Stomach (tissue), 9 donors: ENCODE measurements around the gene NANS. TPM values are rescaled to one million over a fixed set of nuclear protein-coding genes. Genes with fewer than 3 reads are reported as not detected.
A peak's percentile ranks its signal among the peaks of the same experiment; 100 is the strongest.

Experiments
- DNase-seq, 2 donors: peaks; one replicate each; pipeline versions ENCODE4 v3.0.0 to v3.0.0-alpha.2; 2013 to 2019
- H3K27ac ChIP-seq, 5 donors: fragments of 200-600 bp in 4 of 5; sonication (generic) in 4 of 5; one replicate each; pipeline ENCODE4 v1.5.1; 2013 to 2019; ENCODE audit warnings: mild to moderate bottlenecking in 1 of 5, moderate library complexity in 1 of 5
- H3K27me3 ChIP-seq, 3 donors: fragments of 200-600 bp; sonication (generic); one replicate each; pipeline ENCODE4 v1.5.1; 2017 to 2019; ENCODE audit warnings: mixed run types in 1 of 3
- H3K36me3 ChIP-seq, 4 donors: fragments of 200-600 bp; sonication (generic); 1 replicate in 3 of 4; 2 replicates in 1 of 4; pipeline ENCODE4 v1.5.1; 2016 to 2019
- H3K4me1 ChIP-seq, 4 donors: fragments of 200-600 bp; sonication (generic); one replicate each; pipeline ENCODE4 v1.5.1; 2016 to 2019
- H3K4me3 ChIP-seq, 4 donors: fragments of 200-600 bp; sonication (generic) in 3 of 4; one replicate each; pipeline ENCODE4 v1.5.1; 2016 to 2019; ENCODE audit warnings: mild to moderate bottlenecking in 1 of 4
- H3K9me3 ChIP-seq, 4 donors: fragments of 200-600 bp; sonication (generic); one replicate each; pipeline ENCODE4 v1.5.1; 2016 to 2019
- CTCF ChIP-seq, 7 experiments: fragments of 450-650 bp in 4 of 7; fragments of 200-600 bp in 3 of 7; sonication (generic) in 3 of 7; IDR thresholded peaks; one replicate each; pipeline ENCODE4 v1.5.1; 2016 to 2019; ENCODE audit warnings: antibody characterized with exemption in 7 of 7, control low read depth in 2 of 7, mild to moderate bottlenecking in 1 of 7
- EP300 ChIP-seq: sonication (generic); formaldehyde crosslinking; IDR thresholded peaks from one replicate; pipeline ENCODE4 v1.6.1; 2017; ENCODE audit warnings: antibody characterized with exemption
- POLR2A ChIP-seq, 4 donors: fragments of 450-650 bp; IDR thresholded peaks; one replicate each; pipeline ENCODE4 v1.6.1; 2016; ENCODE audit warnings: antibody characterized with exemption in 4 of 4, control low read depth in 2 of 4, mild to moderate bottlenecking in 1 of 4, moderate library complexity in 1 of 4
- POLR2AphosphoS5 ChIP-seq, 3 donors: sonication (generic); formaldehyde crosslinking; IDR thresholded peaks; one replicate each; pipeline ENCODE4 v1.6.1; 2016; ENCODE audit warnings: antibody characterized with exemption in 3 of 3
- WGBS, 5 donors: extraction: QIAGEN DNeasy Blood & Tissue Kit in 3 of 5; methylation state at CpG; one replicate each; pipeline versions ENCODE4 v1.1.5 to v1.1.7; 2013 to 2018; 5-methylcytosine and 5-hydroxymethylcytosine counted together
- intact Hi-C: fragments of 100-400 bp; cut with DNase I; formaldehyde crosslinking; loops from one replicate; pipeline ENCODE4 v1.15.1; 2023; ENCODE audit warnings: low total_unique reads
- polyA plus RNA-seq, 3 donors: library from polyadenylated mRNA; stranded (reverse); fragments of 200-250 nt; gene quantifications; one replicate each; pipeline ENCODE4 v1.2.3, GENCODE V29; 2013
- total RNA-seq, 5 donors: library from RNA; depleted of rRNA; stranded (reverse); fragments of >200 nt; gene quantifications; one replicate each; pipeline versions ENCODE4 v1.1.0 to v1.2.3, GENCODE V29; 2014 to 2016
- donor health status: healthy with polysubstance abuse.
- donor health status: Bipolar disorder and iron deficiency.
- donor health status: healthy.

NANS gene
- total and polyA plus RNA-seq, 8 donors = 12.1 to 261 (median 92.1) TPM

- intact Hi-C loops = no loop called here
- Histone ChIP-seq H3K4me3 (no peak overlapping the region), H3K27ac (no peak overlapping the region), H3K4me1 (peaks cover 0 to 13% (median 5%) of the 10 kb centered on the region in 4 donors), H3K27me3 (no peaks in the 10 kb centered on the region), H3K36me3 (peaks cover 5 to 58% (median 23%) of the 10 kb centered on the region in 4 donors), H3K9me3 (no peaks in the 10 kb centered on the region)
- no peak for DNase-seq
- no peak for TF ChIP-seq EP300
- TF ChIP-seq POLR2AphosphoS5 (IDR thresholded peaks at IDR 0.05) = no peak
- no peak for TF ChIP-seq POLR2A (IDR thresholded peaks at IDR 0.05)
- TF ChIP-seq CTCF (IDR thresholded peaks at IDR 0.05) = no peak
Measured at GRCh38 chr9:98100456-98100855, 43.9 kb downstream of the NANS start.

- H3K27ac ChIP-seq = peak overlapping the region in 2 of 5 donors; percentile 53 to 58
- WGBS, 5 donors = 87 to 95% (median 93%) methylated on average over 7 of the region's 7 CpGs
- intact Hi-C loops = no loop called here
Measured at GRCh38 chr9:98101416-98101815, 44.9 kb downstream of the NANS start.

GRCh38 chr9:98101868-98102273, 45.3 kb downstream of the NANS start:
- peaks cover 0 to 13% (median 5%) of the 10 kb centered on the region in 4 donors for H3K4me1 ChIP-seq
- H3K27ac ChIP-seq = peak overlapping the region in 2 of 5 donors; percentile 53 to 58
- intact Hi-C loops = no loop called here
- 39 to 59% (median 49%) methylated on average over 6 of the region's 6 CpGs for WGBS, 5 donors
- H3K27me3 ChIP-seq = no peaks in the 10 kb centered on the region
- TF ChIP-seq POLR2AphosphoS5 (IDR thresholded peaks at IDR 0.05) (peak in 1 of 3 donors; percentile 55), POLR2A (IDR thresholded peaks at IDR 0.05) (no peak)
- peak; percentile 45 to 79 for DNase-seq
- no peaks in the 10 kb centered on the region for H3K9me3 ChIP-seq
- no peak overlapping the region for H3K4me3 ChIP-seq
- peaks cover 5 to 57% (median 23%) of the 10 kb centered on the region in 4 donors for H3K36me3 ChIP-seq

More at GRCh38 chr9:98101416-98101815, 44.9 kb downstream of the NANS start:
- Histone ChIP-seq H3K4me3 (no peak overlapping the region), H3K9me3 (no peaks in the 10 kb centered on the region), H3K27me3 (no peaks in the 10 kb centered on the region), H3K36me3 (peaks cover 5 to 57% (median 23%) of the 10 kb centered on the region in 4 donors), H3K4me1 (peaks cover 0 to 13% (median 5%) of the 10 kb centered on the region in 4 donors)
- TF ChIP-seq POLR2AphosphoS5 (IDR thresholded peaks at IDR 0.05) (no peak), EP300 (no peak), CTCF (IDR thresholded peaks at IDR 0.05) (no peak)
- DNase-seq = no peak

DNA sequence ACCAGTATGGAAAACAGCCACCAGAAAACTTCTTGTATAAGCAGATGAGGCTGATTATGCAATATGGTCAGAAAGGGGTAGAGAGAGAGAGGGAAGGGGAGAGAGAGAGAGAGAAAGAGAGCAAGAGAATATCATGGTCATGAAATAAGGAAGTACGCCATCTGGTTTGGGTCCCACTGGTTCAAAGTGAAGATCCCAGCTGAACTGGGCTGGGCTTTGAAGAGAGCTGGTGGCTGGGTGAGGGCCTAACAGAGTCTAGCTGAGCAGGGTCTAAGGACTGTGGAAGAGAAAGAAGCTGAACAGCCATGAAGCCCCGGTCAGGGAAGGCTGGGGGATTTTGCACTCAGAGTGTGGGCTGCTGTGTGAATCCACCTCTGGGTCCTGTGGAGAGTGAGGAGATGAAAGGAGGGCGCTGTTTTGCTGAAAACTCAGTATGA, 47.9 kb downstream of the NANS start:
- peak in 1 of 2 donors; percentile 19 for DNase-seq
- no peaks in the 10 kb centered on the region for H3K9me3 ChIP-seq
- no peaks in the 10 kb centered on the region for H3K27me3 ChIP-seq
- no peak overlapping the region for H3K4me3 ChIP-seq
- peaks cover 0 to 20% (median 5%) of the 10 kb centered on the region in 4 donors for H3K4me1 ChIP-seq
- intact Hi-C loops = no loop called here
- TF ChIP-seq CTCF (IDR thresholded peaks at IDR 0.05) (no peak), POLR2AphosphoS5 (IDR thresholded peaks at IDR 0.05) (no peak), EP300 (no peak), POLR2A (IDR thresholded peaks at IDR 0.05) (no peak)
- WGBS, 5 donors = 77 to 91% (median 85%) methylated on average over 3 of the region's 3 CpGs
- peak overlapping the region in 2 of 5 donors; percentile 20 to 30 for H3K27ac ChIP-seq
- H3K36me3 ChIP-seq = peaks cover 1 to 55% (median 18%) of the 10 kb centered on the region in 4 donors

GRCh38 chr9:98105006-98105405, 48.5 kb downstream of the NANS start:
- TF ChIP-seq POLR2AphosphoS5 (IDR thresholded peaks at IDR 0.05) = no peak
- no peak for TF ChIP-seq POLR2A (IDR thresholded peaks at IDR 0.05)
- TF ChIP-seq EP300 = no peak
- TF ChIP-seq CTCF (IDR thresholded peaks at IDR 0.05) = no peak
- Histone ChIP-seq H3K9me3 (no peaks in the 10 kb centered on the region), H3K36me3 (peaks cover 5 to 55% (median 19%) of the 10 kb centered on the region in 4 donors), H3K27ac (peak overlapping the region in 2 of 5 donors; percentile 20 to 30), H3K4me3 (no peak overlapping the region), H3K27me3 (no peaks in the 10 kb centered on the region), H3K4me1 (peaks cover 0 to 16% (median 5%) of the 10 kb centered on the region in 4 donors)
- 93 to 95% (median 94%) methylated on average over 3 to 7 of the region's 7 CpGs; no CpG with 5 or more reads in 1 of the 5 donors for WGBS, 5 donors
- intact Hi-C loops = no loop called here
- no peak for DNase-seq
